PC-3 (cell line): Measurements from ENCODE around the gene KRT8. TPM values are rescaled to one million over a fixed set of nuclear protein-coding genes. Genes with fewer than 3 reads are reported as not detected.

Experiments
- ATAC-seq: fragments of 200-7000 bp; cut with Tn5 transposase; 2 replicates; pipeline ENCODE4 v1.9.1; 2020; ENCODE audit warnings: mild to moderate bottlenecking, moderate library complexity
- BruUV-seq: library from RNA; stranded (reverse); fragments of 400-500 nt; replicated peaks from 2 replicates; lab custom pipeline; 2021; lab: Mats Ljungman, UMichigan
- CTCF ChIA-PET: fragments of 300-600 bp; sonication (Branson Sonifier 250); formaldehyde crosslinking; loops from one replicate; lab custom pipeline; 2022; ENCODE audit warnings: antibody characterized with exemption; lab: Charles Lee
- POLR2A ChIA-PET: fragments of 300-600 bp; sonication (Branson Sonifier 250); formaldehyde crosslinking; loops from one replicate; lab custom pipeline; 2022; ENCODE audit warnings: antibody characterized with exemption; ENCODE audit not compliant: unreplicated experiment; lab: Charles Lee
- DNase-seq: peaks from one replicate; pipeline ENCODE4 v3.0.0-alpha.2; 2015
- H2AFZ ChIP-seq: fragments of 300-600 bp; sonication (generic); 2 replicates; pipeline ENCODE4 v1.6.0; 2016; ENCODE audit warnings: antibody characterized with exemption, low read length
- H3F3A ChIP-seq: fragments of 300-600 bp; sonication (generic); one replicate; pipeline ENCODE4 v1.6.0; 2017; ENCODE audit warnings: antibody characterized with exemption, low read length, control low read depth, mild to moderate bottlenecking; ENCODE audit not compliant: unreplicated experiment
- H3K27ac ChIP-seq: fragments of 300-600 bp; sonication (generic); 2 replicates; pipeline ENCODE4 v1.5.1; 2016; ENCODE audit warnings: mild to moderate bottlenecking, low read length
- H3K27me3 ChIP-seq: fragments of 300-600 bp; sonication (generic); 2 replicates; pipeline ENCODE4 v1.6.1; 2016; ENCODE audit warnings: low read length, mixed read lengths
- H3K36me3 ChIP-seq: fragments of 300-600 bp; sonication (generic); 2 replicates; pipeline ENCODE4 v1.6.1; 2016; ENCODE audit warnings: low read depth, mixed run types, low read length, mixed read lengths
- H3K4me1 ChIP-seq: fragments of 300-600 bp; sonication (generic); 2 replicates; pipeline ENCODE4 v1.5.1; 2016; ENCODE audit warnings: low read length; ENCODE audit not compliant: insufficient read depth
- H3K4me2 ChIP-seq: fragments of 300-600 bp; sonication (generic); 2 replicates; pipeline ENCODE4 v1.6.0; 2016; ENCODE audit warnings: low read length
- H3K4me3 ChIP-seq: fragments of 300-600 bp; sonication (generic); 2 replicates; pipeline ENCODE4 v1.5.1; 2016; ENCODE audit warnings: mild to moderate bottlenecking, low read length, mixed read lengths
- H3K79me2 ChIP-seq: fragments of 300-600 bp; sonication (generic); 2 replicates; pipeline ENCODE4 v1.6.1; 2017; ENCODE audit warnings: low read length, mixed read lengths
- H3K9ac ChIP-seq: fragments of 300-600 bp; sonication (generic); 2 replicates; pipeline ENCODE4 v1.6.0; 2016; ENCODE audit warnings: mild to moderate bottlenecking, low read length
- H3K9me2 ChIP-seq: fragments of 300-600 bp; sonication (generic); replicated peaks from 2 replicates; pipeline ENCODE4 v1.6.1; 2016; ENCODE audit warnings: mixed run types, low read length, mixed read lengths
- H3K9me3 ChIP-seq: fragments of 300-600 bp; sonication (generic); 2 replicates; pipeline ENCODE4 v1.6.1; 2016; ENCODE audit warnings: low read length, mixed read lengths
- H4K20me1 ChIP-seq: fragments of 300-600 bp; sonication (generic); 2 replicates; pipeline ENCODE4 v1.6.1; 2016; ENCODE audit warnings: low read length, mixed read lengths
- CTCF ChIP-seq: fragments of 300-600 bp; sonication (generic); conservative IDR thresholded peaks from 2 replicates; pipeline ENCODE4 v1.5.1; 2017; ENCODE audit warnings: antibody characterized with exemption, low read depth, mild to moderate bottlenecking, low read length
- EZH2 ChIP-seq: fragments of 300-600 bp; sonication (generic); IDR thresholded peaks from one replicate; pipeline ENCODE4 v1.6.1; 2017; ENCODE audit warnings: antibody characterized with exemption, mild to moderate bottlenecking, low read length; ENCODE audit not compliant: unreplicated experiment
- EZH2phosphoT487 ChIP-seq: fragments of 300-600 bp; sonication (generic); IDR thresholded peaks from 2 replicates; pipeline ENCODE4 v1.6.1; 2018; ENCODE audit warnings: mild to moderate bottlenecking, antibody characterized with exemption, low read length, borderline replicate concordance
- intact Hi-C: fragments of 100-400 bp; cut with micrococcal nuclease; formaldehyde crosslinking; loops from 2 replicates; pipeline ENCODE4 v1.9.0; 2023
- total RNA-seq: library from RNA; depleted of rRNA; stranded (reverse); fragments of >200 nt; gene quantifications from 2 replicates; pipeline ENCODE4 v1.2.3, GENCODE V29; 2014

The KRT8 gene
- total RNA-seq, 1 experiment from 2014 or later: 719 TPM

DNA sequence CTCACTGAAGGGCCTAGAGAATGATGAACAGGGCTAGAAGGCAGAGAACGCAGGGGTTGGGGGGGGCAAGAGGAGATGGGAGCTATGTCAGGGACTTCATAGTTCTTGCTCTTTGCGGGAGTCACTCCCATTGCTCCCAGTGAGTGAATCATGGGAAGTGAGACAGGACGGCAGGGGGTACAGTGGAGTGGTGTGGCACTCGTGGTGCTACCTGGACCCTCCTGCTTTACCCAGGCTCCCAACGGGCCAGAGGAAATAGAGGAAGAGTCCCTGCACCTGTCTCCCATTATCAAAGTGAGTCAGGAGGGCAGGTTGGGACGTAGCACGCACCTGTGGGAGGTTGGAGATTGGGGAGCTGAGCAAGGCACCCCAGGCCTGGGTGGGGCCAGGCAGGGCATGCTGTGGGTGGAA is 1.3 kb upstream of the KRT8 start:
- no peaks in the 10 kb centered on the region for H3K9me2 ChIP-seq
- DNase-seq (peak; percentile 22), ATAC-seq (no peak)
- peaks cover 32% of the 10 kb centered on the region for H4K20me1 ChIP-seq
- H3K36me3 ChIP-seq: peaks cover 13% of the 10 kb centered on the region
- TF ChIP-seq CTCF: no peak
- TF ChIP-seq EZH2phosphoT487: no peak
- no peak for TF ChIP-seq EZH2
- POLR2A ChIA-PET: interaction anchor here (0.7 to 2.6 kb wide), 2 partner anchors 20 to 42 kb away, joined by 3 to 44 read pairs; no protein-coding TSS in a partner anchor
- no TSS peak for BruUV-seq
- H3K27ac ChIP-seq: peak overlapping the region; percentile 19; the same call in 1 of the 2 replicates
- CTCF ChIA-PET: interaction anchor here (0.6 to 2.5 kb wide), 3 partner anchors 20 to 74 kb away, joined by 3 to 24 read pairs (median 22); no protein-coding TSS in a partner anchor
- no peaks in the 10 kb centered on the region for H3K9me3 ChIP-seq
- no peak overlapping the region for H3K4me3 ChIP-seq
- H3K27me3 ChIP-seq: no peaks in the 10 kb centered on the region
- no peak overlapping the region for H3K9ac ChIP-seq
- H3K4me1 ChIP-seq: peaks cover 63% of the 10 kb centered on the region
- H3K4me2 ChIP-seq: peak overlapping the region; percentile 77
- intact Hi-C loops: no loop called here
- H2AFZ ChIP-seq: no peak overlapping the region
- H3K79me2 ChIP-seq: peaks cover 45% of the 10 kb centered on the region
- peaks cover 1% of the 10 kb centered on the region for H3F3A ChIP-seq

DNA sequence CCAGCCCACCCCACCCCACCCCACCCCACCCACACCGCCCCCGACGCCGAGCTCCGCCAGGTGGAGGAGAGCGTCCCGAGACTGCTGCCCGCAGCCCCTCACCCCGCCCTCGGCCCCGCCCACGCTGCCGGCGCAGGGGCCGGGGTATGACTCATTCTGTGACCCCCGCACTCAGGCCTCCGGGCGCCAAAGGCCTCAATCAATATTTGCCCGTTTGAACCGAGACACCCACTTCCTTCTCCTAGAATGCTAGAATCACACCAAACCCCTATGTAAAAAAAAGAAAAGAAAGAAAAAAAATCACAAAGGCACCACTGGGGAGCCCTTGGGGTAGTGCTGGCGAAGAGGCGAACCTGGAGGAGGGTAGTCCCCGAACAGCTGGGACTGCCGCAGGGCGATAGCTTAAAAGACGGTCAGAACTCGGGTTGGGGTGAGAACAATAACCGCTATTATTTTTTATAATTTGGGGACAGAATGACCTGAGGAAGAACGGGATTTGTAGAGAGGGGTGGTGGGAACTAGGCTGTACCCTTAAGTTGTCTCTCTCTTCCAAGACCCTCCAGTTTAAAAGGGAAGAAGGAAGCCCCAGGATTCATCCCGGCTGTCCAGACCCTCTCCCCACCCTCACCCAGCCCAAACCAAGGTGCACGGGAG is 894 bp downstream of the KRT8 start:
- TSS peak; percentile 85 for BruUV-seq
- H4K20me1 ChIP-seq: peaks cover 50% of the 10 kb centered on the region
- H3K9ac ChIP-seq: peak overlapping the region; percentile 80
- H3K4me1 ChIP-seq: peaks cover 67% of the 10 kb centered on the region
- ChIA-PET POLR2A (interaction anchor here (0.5 to 2.6 kb wide), 7 partner anchors 22 to 757 kb away, joined by 3 to 44 read pairs (median 6); partner anchors contain the start of gene KRT18), CTCF (interaction anchor here (0.6 kb wide), 1 partner anchor 77 kb away, joined by 3 read pairs; no protein-coding TSS in a partner anchor)
- no peaks in the 10 kb centered on the region for H3K27me3 ChIP-seq
- H3K27ac ChIP-seq: peak overlapping the region; percentile 61
- intact Hi-C loops: loop anchor here (2.0 kb wide), 1 partner anchor 19 kb away; no protein-coding TSS in a partner anchor
- peaks cover 6% of the 10 kb centered on the region for H3F3A ChIP-seq
- peaks cover 59% of the 10 kb centered on the region for H3K79me2 ChIP-seq
- no peak for TF ChIP-seq EZH2
- no peak for TF ChIP-seq CTCF
- no peak for TF ChIP-seq EZH2phosphoT487
- peak overlapping the region; percentile 88 for H3K4me2 ChIP-seq
- peak; percentile 75 for DNase-seq
- ATAC-seq: peak; percentile 28
- no peak overlapping the region for H2AFZ ChIP-seq
- peaks cover 32% of the 10 kb centered on the region for H3K36me3 ChIP-seq
- H3K9me3 ChIP-seq: no peaks in the 10 kb centered on the region
- no peaks in the 10 kb centered on the region for H3K9me2 ChIP-seq
- peak overlapping the region; percentile 100 for H3K4me3 ChIP-seq
